IMR-90 (cell line): ENCODE results near the gene DCLK1. TPM values are rescaled to one million over a fixed set of nuclear protein-coding genes. Genes with fewer than 3 reads are reported as not detected.

Experiments used
- ATAC-seq: fragments of 200-7000 bp; cut with Tn5 transposase; 2 replicates; pipeline ENCODE4 v1.9.1; 2020; ENCODE audit warnings: low read depth, mild to moderate bottlenecking, moderate library complexity
- BruUV-seq: library from RNA; stranded (reverse); fragments of 400-500 nt; replicated peaks from 2 replicates; lab custom pipeline; 2021; lab: Mats Ljungman, UMichigan
- CTCF ChIA-PET: fragments of 300-600 bp; formaldehyde crosslinking; extraction: SDS; loops from one replicate; lab custom pipeline; 2021; ENCODE audit warnings: antibody characterized with exemption; lab: Yijun Ruan, JAX
- POLR2A ChIA-PET: fragments of 300-600 bp; sonication (Branson Sonifier 250); formaldehyde crosslinking; loops from one replicate; lab custom pipeline; 2022; ENCODE audit warnings: antibody characterized with exemption; ENCODE audit not compliant: unreplicated experiment; lab: Charles Lee
- DNase-seq: peaks from one replicate; pipeline ENCODE4 v3.0.0; 2013
- H2AFZ ChIP-seq: replicated peaks from 2 replicates; pipeline ENCODE3; 2013; ENCODE audit warnings: low read length, mild to moderate bottlenecking; ENCODE audit not compliant: poor library complexity
- H2AK5ac ChIP-seq: 2 replicates; pipeline ENCODE4 v1.6.1; 2013; ENCODE audit warnings: low read depth, low read length, inconsistent platforms
- H2AK9ac ChIP-seq: replicated peaks from 2 replicates; pipeline ENCODE3; 2013; ENCODE audit warnings: mild to moderate bottlenecking, low read depth, low read length, moderate library complexity; ENCODE audit not compliant: poor library complexity
- H2BK120ac ChIP-seq: 2 replicates; pipeline ENCODE4 v1.6.1; 2013; ENCODE audit warnings: low read depth, low read length, inconsistent platforms
- H2BK15ac ChIP-seq: 3 replicates; pipeline ENCODE4 v1.6.1; 2013; ENCODE audit warnings: low read depth, low read length, inconsistent platforms
- H2BK20ac ChIP-seq: 2 replicates; pipeline ENCODE4 v1.6.1; 2013; ENCODE audit warnings: low read depth, mild to moderate bottlenecking, inconsistent platforms, low read length, moderate library complexity
- H2BK5ac ChIP-seq: 2 replicates; pipeline ENCODE4 v1.6.1; 2013; ENCODE audit warnings: mild to moderate bottlenecking, low read depth, low read length, inconsistent platforms; ENCODE audit not compliant: poor library complexity, severe bottlenecking
- H3K14ac ChIP-seq: replicated peaks from 2 replicates; pipeline ENCODE4 v1.6.1; 2013; ENCODE audit warnings: low read depth, low read length, inconsistent platforms
- H3K18ac ChIP-seq: 2 replicates; pipeline ENCODE4 v1.6.1; 2013; ENCODE audit warnings: low read depth, low read length, control low read depth
- H3K23ac ChIP-seq: 2 replicates; pipeline ENCODE4 v1.6.1; 2013; ENCODE audit warnings: low read depth, low read length, inconsistent platforms
- H3K27ac ChIP-seq: 2 replicates; pipeline ENCODE4 v1.5.1; 2013; ENCODE audit warnings: mild to moderate bottlenecking, control low read depth, low read length; ENCODE audit not compliant: insufficient read depth
- H3K27me3 ChIP-seq: 2 replicates; pipeline ENCODE4 v1.6.1; 2013; ENCODE audit warnings: low read length; ENCODE audit not compliant: control insufficient read depth, insufficient read depth
- H3K36me3 ChIP-seq: 2 replicates; pipeline ENCODE4 v1.6.1; 2013; ENCODE audit warnings: low read length, mixed read lengths; ENCODE audit not compliant: control insufficient read depth, insufficient read depth
- H3K4ac ChIP-seq: 2 replicates; pipeline ENCODE4 v1.6.1; 2013; ENCODE audit warnings: low read depth, low read length, inconsistent platforms
- H3K4me1 ChIP-seq: 2 replicates; pipeline ENCODE4 v1.6.1; 2013; ENCODE audit warnings: low read length, mixed read lengths; ENCODE audit not compliant: control insufficient read depth, insufficient read depth
- H3K4me2 ChIP-seq: 2 replicates; pipeline ENCODE4 v1.6.1; 2013; ENCODE audit warnings: low read depth, mild to moderate bottlenecking, control low read depth, low read length, moderate library complexity
- H3K4me3 ChIP-seq: 2 replicates; pipeline ENCODE4 v1.5.1; 2013; ENCODE audit warnings: low read depth, mild to moderate bottlenecking, control low read depth, low read length, moderate library complexity; ENCODE audit not compliant: insufficient read depth
- H3K56ac ChIP-seq: 2 replicates; pipeline ENCODE4 v1.6.1; 2013; ENCODE audit warnings: low read length, inconsistent platforms; ENCODE audit not compliant: insufficient read depth; ENCODE audit errors: extremely low read depth
- H3K79me1 ChIP-seq, 2 experiments: 2 replicates each; pipeline ENCODE4 v1.6.1; 2013; ENCODE audit warnings: low read length in 2 of 2, inconsistent platforms in 1 of 2, low read depth in 1 of 2
- H3K9ac ChIP-seq: 2 replicates; pipeline ENCODE4 v1.6.1; 2013; ENCODE audit warnings: low read depth, low read length, control low read depth
- H3K9me1 ChIP-seq: 2 replicates; pipeline ENCODE4 v1.6.1; 2013; ENCODE audit warnings: low read length, inconsistent platforms; ENCODE audit not compliant: insufficient read depth
- H3K9me3 ChIP-seq: 2 replicates; pipeline ENCODE4 v1.6.1; 2013; ENCODE audit warnings: low read length; ENCODE audit not compliant: control insufficient read depth, insufficient read depth
- H4K20me1 ChIP-seq: 2 replicates; pipeline ENCODE4 v1.6.1; 2013; ENCODE audit warnings: low read length, inconsistent platforms; ENCODE audit not compliant: insufficient read depth
- H4K5ac ChIP-seq: 2 replicates; pipeline ENCODE4 v1.6.1; 2013; ENCODE audit warnings: mild to moderate bottlenecking, low read depth, low read length, control low read depth
- H4K8ac ChIP-seq, 2 experiments: 2 replicates each; pipeline ENCODE4 v1.6.1; 2013; ENCODE audit warnings: low read depth in 2 of 2, low read length in 2 of 2, control low read depth in 1 of 2, inconsistent platforms in 1 of 2
- H4K91ac ChIP-seq: 2 replicates; pipeline ENCODE4 v1.6.1; 2013; ENCODE audit warnings: low read depth, low read length, inconsistent platforms; ENCODE audit not compliant: insufficient read depth
- BHLHE40 ChIP-seq: fragments of 150-350 bp; IDR thresholded peaks from 2 replicates; pipeline ENCODE4 v1.6.1; 2016; ENCODE audit warnings: mild to moderate bottlenecking, low read depth, low read length
- CEBPB ChIP-seq: IDR thresholded peaks from 2 replicates; pipeline ENCODE4 v1.6.1; 2012; ENCODE audit warnings: low read depth, low read length, improper control_type of control experiment
- CHD1 ChIP-seq: IDR thresholded peaks from 2 replicates; pipeline ENCODE4 v1.6.1; 2012; ENCODE audit warnings: low read depth, low read length, improper control_type of control experiment
- CTCF ChIP-seq: conservative IDR thresholded peaks from 2 replicates; pipeline ENCODE4 v1.5.1; 2012; ENCODE audit warnings: mild to moderate bottlenecking, low read depth, low read length, improper control_type of control experiment
- FOS ChIP-seq: fragments of 150-350 bp; IDR thresholded peaks from 2 replicates; pipeline ENCODE4 v1.6.1; 2016; ENCODE audit warnings: low read depth, low read length
- MAFK ChIP-seq: IDR thresholded peaks from 2 replicates; pipeline ENCODE4 v1.6.1; 2012; ENCODE audit warnings: low read depth, low read length, improper control_type of control experiment
- MAZ ChIP-seq: IDR thresholded peaks from 2 replicates; pipeline ENCODE4 v1.6.1; 2012; ENCODE audit warnings: low read depth, mild to moderate bottlenecking, low read length, improper control_type of control experiment, moderate library complexity, borderline replicate concordance
- MXI1 ChIP-seq: IDR thresholded peaks from 2 replicates; pipeline ENCODE4 v1.6.1; 2012; ENCODE audit warnings: low read depth, mild to moderate bottlenecking, low read length, moderate library complexity, borderline replicate concordance
- NFE2L2 ChIP-seq: fragments of 150-350 bp; IDR thresholded peaks from 2 replicates; pipeline ENCODE4 v1.6.1; 2016; ENCODE audit warnings: low read depth, mild to moderate bottlenecking, low read length
- POLR2A ChIP-seq: IDR thresholded peaks from 2 replicates; pipeline ENCODE4 v1.6.1; 2012; ENCODE audit warnings: mild to moderate bottlenecking, low read depth, low read length
- RAD21 ChIP-seq: IDR thresholded peaks from 2 replicates; pipeline ENCODE4 v1.6.1; 2012; ENCODE audit warnings: low read length, improper control_type of control experiment
- RCOR1 ChIP-seq: IDR thresholded peaks from 2 replicates; pipeline ENCODE4 v1.6.1; 2012; ENCODE audit warnings: mild to moderate bottlenecking, low read length, improper control_type of control experiment; ENCODE audit not compliant: insufficient replicate concordance
- RFX5 ChIP-seq: IDR thresholded peaks from 2 replicates; pipeline ENCODE4 v1.8.0; 2012; ENCODE audit warnings: low read depth, mild to moderate bottlenecking, low read length, moderate library complexity
- SMC3 ChIP-seq: fragments of 150-350 bp; IDR thresholded peaks from 2 replicates; pipeline ENCODE4 v1.6.1; 2016; ENCODE audit warnings: low read depth, mild to moderate bottlenecking, antibody characterized with exemption, low read length, moderate library complexity
- WGBS, 2 experiments: methylation state at CpG; one replicate each; pipeline versions ENCODE4 v1.1.5 to v1.1.7; 2013; ENCODE audit warnings: missing lambda C conversion rate in 2 of 2; ENCODE audit not compliant: insufficient read length in 1 of 2; ENCODE audit errors: extremely low coverage in 2 of 2; 5-methylcytosine and 5-hydroxymethylcytosine counted together
- dilution Hi-C: fragments of 300-500 bp; cut with HindIII; formaldehyde crosslinking; loops from one replicate; pipeline ENCODE4 v1.14.3; 2018; ENCODE audit warnings: low sequenced_read_pairs; ENCODE audit not compliant: unreplicated experiment
- in situ Hi-C: fragments of 300-500 bp; cut with MboI; formaldehyde crosslinking; loops from 3 replicates; pipeline ENCODE4 v1.14.3; 2019; ENCODE audit warnings: low sequenced_read_pairs, inconsistent platforms, mixed read lengths
- intact Hi-C: fragments of 100-400 bp; cut with micrococcal nuclease; formaldehyde crosslinking; loops from 2 replicates; pipeline ENCODE4 v1.10.0; 2022
- polyA plus RNA-seq, 3 experiments: library from polyadenylated mRNA; depleted of rRNA; stranded (reverse); fragments of >200 nt; gene quantifications; 2 replicates each; pipeline ENCODE4 v1.2.3, GENCODE V29; 2012; ENCODE audit warnings: low replicate concordance in 1 of 3
- total RNA-seq: library from RNA; depleted of rRNA; stranded (reverse); fragments of >200 nt; gene quantifications from 2 replicates; pipeline ENCODE4 v1.2.3, GENCODE V29; 2012
- TF ChIP-seq, protein P1 (sequence below): fragments of 150-350 bp; IDR thresholded peaks from 2 replicates; pipeline ENCODE4 v1.6.1; 2016; ENCODE audit warnings: low read depth, mild to moderate bottlenecking, low read length, moderate library complexity, borderline replicate concordance

DCLK1 gene
- total and polyA plus RNA-seq, 2 of the 4 experiments (the other 2 are of a cell fraction), result under 0.01 to 0.02 TPM

DNA sequence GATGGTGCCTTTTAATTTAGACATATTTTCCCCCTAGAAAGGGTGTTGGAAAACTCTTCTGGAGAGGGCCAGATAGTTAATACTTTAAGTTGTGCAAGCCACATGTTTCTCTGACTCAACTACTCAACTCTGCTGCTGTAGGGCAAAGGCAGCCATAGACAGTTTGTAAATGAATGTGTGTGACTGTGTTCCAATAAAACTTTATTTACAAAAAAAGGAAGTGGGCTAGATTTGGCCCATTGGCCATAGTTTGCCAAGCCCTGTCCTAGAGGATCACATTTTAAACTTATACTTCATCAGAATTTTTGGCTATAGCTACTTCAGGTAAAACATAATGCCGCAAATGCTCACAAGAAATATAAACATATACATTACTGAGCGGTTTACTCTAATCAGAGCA is 348.4 kb downstream of the DCLK1 start:
- no peak for ATAC-seq
- Histone ChIP-seq H2AK5ac (no peak overlapping the region), H3K79me1 (no peaks in the 10 kb centered on the region), H2BK20ac (no peak overlapping the region), H2BK120ac (no peak overlapping the region), H3K4me1 (no peaks in the 10 kb centered on the region), H4K8ac (no peak overlapping the region), H3K14ac (no peak overlapping the region), H3K56ac (no peak overlapping the region), H2BK15ac (no peak overlapping the region), H4K91ac (no peak overlapping the region), H3K4me3 (no peak overlapping the region), H3K23ac (no peak overlapping the region), H3K4ac (no peak overlapping the region), H2AFZ (no peak overlapping the region), H3K9me1 (no peaks in the 10 kb centered on the region), H3K27me3 (no peaks in the 10 kb centered on the region), H3K9ac (no peak overlapping the region), H4K5ac (no peak overlapping the region), H4K20me1 (no peaks in the 10 kb centered on the region), H3K36me3 (no peaks in the 10 kb centered on the region), H3K27ac (no peak overlapping the region), H3K4me2 (no peak overlapping the region), H2BK5ac (no peak overlapping the region), H3K9me3 (no peaks in the 10 kb centered on the region), H2AK9ac (no peak overlapping the region), H3K18ac (no peak overlapping the region)
- dilution Hi-C loops (no loop called here), intact Hi-C loops (no loop called here), in situ Hi-C loops (no loop called here)
- no peak for DNase-seq
- TF ChIP-seq NFE2L2 (no peak), CTCF (no peak), BHLHE40 (no peak), SMC3 (no peak), POLR2A (no peak), FOS (no peak), RAD21 (no peak), CHD1 (no peak), RFX5 (no peak), MXI1 (no peak), MAFK (no peak), CEBPB (no peak), MAZ (no peak), RCOR1 (no peak)
- TF ChIP-seq, protein P1, sequence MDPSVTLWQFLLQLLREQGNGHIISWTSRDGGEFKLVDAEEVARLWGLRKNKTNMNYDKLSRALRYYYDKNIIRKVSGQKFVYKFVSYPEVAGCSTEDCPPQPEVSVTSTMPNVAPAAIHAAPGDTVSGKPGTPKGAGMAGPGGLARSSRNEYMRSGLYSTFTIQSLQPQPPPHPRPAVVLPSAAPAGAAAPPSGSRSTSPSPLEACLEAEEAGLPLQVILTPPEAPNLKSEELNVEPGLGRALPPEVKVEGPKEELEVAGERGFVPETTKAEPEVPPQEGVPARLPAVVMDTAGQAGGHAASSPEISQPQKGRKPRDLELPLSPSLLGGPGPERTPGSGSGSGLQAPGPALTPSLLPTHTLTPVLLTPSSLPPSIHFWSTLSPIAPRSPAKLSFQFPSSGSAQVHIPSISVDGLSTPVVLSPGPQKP, result no peak
- WGBS, 2 experiments, result no CpG with 5 or more reads among the region's 2 CpGs
- BruUV-seq, result no TSS peak
- ChIA-PET POLR2A (no interaction called here), CTCF (no interaction called here)
